HG03060 (cell line): ENCODE results near the gene DLEC1.

Experiments used
- ATAC-seq: cut with Tn5 transposase; IDR thresholded peaks from one replicate; pipeline ENCODE4 v1.9.1; 2021; ENCODE audit warnings: low read depth, moderate number of reproducible peaks; ENCODE audit not compliant: unreplicated experiment

The DLEC1 gene

GRCh38 chr3:38118421-38119247 lies 79.6 kb downstream of the DLEC1 start:
- no peak for ATAC-seq

- no peak for ATAC-seq
These were observed 80.2 kb downstream of the DLEC1 start for GRCh38 chr3:38119248-38119544.

GRCh38 chr3:38119821-38120692 lies 81.0 kb downstream of the DLEC1 start:
- no peak for ATAC-seq

- no peak for ATAC-seq
These were observed 81.9 kb downstream of the DLEC1 start for GRCh38 chr3:38120693-38121450.

GRCh38 chr3:38121451-38121831 lies 82.4 kb downstream of the DLEC1 start:
- ATAC-seq: no peak

GRCh38 chr3:38121832-38122461 lies 82.9 kb downstream of the DLEC1 start:
- ATAC-seq: no peak

- no peak for ATAC-seq
These were observed 83.8 kb downstream of the DLEC1 start for GRCh38 chr3:38122712-38123290.

GRCh38 chr3:38124324-38125122 lies 85.5 kb downstream of the DLEC1 start:
- no peak for ATAC-seq

GRCh38 chr3:38125305-38126120 lies 86.5 kb downstream of the DLEC1 start:
- ATAC-seq: no peak

- ATAC-seq: no peak
These were observed 87.3 kb downstream of the DLEC1 start for GRCh38 chr3:38126121-38126892.

GRCh38 chr3:38127611-38128302 lies 88.7 kb downstream of the DLEC1 start:
- ATAC-seq: no peak

GRCh38 chr3:38128303-38128655 lies 89.3 kb downstream of the DLEC1 start:
- no peak for ATAC-seq

GRCh38 chr3:38129058-38129457 lies 90.0 kb downstream of the DLEC1 start:
- no peak for ATAC-seq

GRCh38 chr3:38130631-38131065 lies 91.6 kb downstream of the DLEC1 start:
- ATAC-seq: no peak

GRCh38 chr3:38131621-38132369 lies 92.8 kb downstream of the DLEC1 start:
- no peak for ATAC-seq

GRCh38 chr3:38133209-38133556 lies 94.2 kb downstream of the DLEC1 start:
- ATAC-seq: no peak
